Activated T-cell treated with anti-CD3 and anti-CD28 coated beads for 24 hours (primary cell): ENCODE data around the gene MITF.
"Not testable (repeated sequence)": the region's sequence is repeated elsewhere in the genome, so short reads cannot be mapped to it uniquely, and the experiment has no call there.

Source experiments
- DNase-seq: peaks from one replicate; pipeline ENCODE4 v3.0.0-alpha.2; 2020; ENCODE audit warnings: low read depth

The MITF gene

GRCh38 chr3:69920009-69920408 is 180.7 kb downstream of the MITF start:
- not testable (repeated sequence) for DNase-seq

GRCh38 chr3:69921651-69922050 is 182.4 kb downstream of the MITF start:
- no peak for DNase-seq

- DNase-seq, result no peak
Measured at GRCh38 chr3:69922521-69923000, 183.3 kb downstream of the MITF start.

GRCh38 chr3:69925506-69925905 is 186.2 kb downstream of the MITF start:
- no peak for DNase-seq

- no peak for DNase-seq
Measured at GRCh38 chr3:69926385-69926784, 187.1 kb downstream of the MITF start.

GRCh38 chr3:69927571-69927970 is 188.3 kb downstream of the MITF start:
- DNase-seq, result no peak

GRCh38 chr3:69929019-69929418 is 189.8 kb downstream of the MITF start:
- DNase-seq, result no peak

- no peak for DNase-seq
Measured at GRCh38 chr3:69930564-69930963, 191.3 kb downstream of the MITF start.

- no peak for DNase-seq
Measured at GRCh38 chr3:69932087-69932486, 192.8 kb downstream of the MITF start.

GRCh38 chr3:69932501-69932900 is 193.2 kb downstream of the MITF start:
- no peak for DNase-seq

GRCh38 chr3:69934398-69934797 is 195.1 kb downstream of the MITF start:
- DNase-seq, result no peak

GRCh38 chr3:69936266-69936665 is 197.0 kb downstream of the MITF start:
- DNase-seq, result no peak

GRCh38 chr3:69938061-69938460 is 198.8 kb downstream of the MITF start:
- DNase-seq, result no peak

- no peak for DNase-seq
Measured at GRCh38 chr3:69938931-69939330, 199.7 kb downstream of the MITF start.

- no peak for DNase-seq
Measured at GRCh38 chr3:69941037-69941436, 201.8 kb downstream of the MITF start.

- no peak for DNase-seq
Measured at GRCh38 chr3:69941439-69942176, 202.3 kb downstream of the MITF start.

- DNase-seq, result no peak
Measured at GRCh38 chr3:69944931-69945493, 205.7 kb downstream of the MITF start.

- no peak for DNase-seq
Measured at GRCh38 chr3:69948246-69948862, 209.1 kb downstream of the MITF start.

GRCh38 chr3:69951616-69952015 is 212.4 kb downstream of the MITF start:
- no peak for DNase-seq

GRCh38 chr3:69959581-69959980 is 220.3 kb downstream of the MITF start:
- no peak for DNase-seq

- no peak for DNase-seq
Measured at GRCh38 chr3:69961706-69962439, 222.6 kb downstream of the MITF start.

GRCh38 chr3:69963643-69964042 is 224.4 kb downstream of the MITF start:
- no peak for DNase-seq

GRCh38 chr3:69967156-69967555 is 227.9 kb downstream of the MITF start:
- no peak for DNase-seq
